Skeletal muscle tissue (tissue), 4 donors: ENCODE results near the gene XKR8. TPM values are rescaled to one million over a fixed set of nuclear protein-coding genes. Genes with fewer than 3 reads are reported as not detected.
"Not testable (repeated sequence)": the region's sequence is repeated elsewhere in the genome, so short reads cannot be mapped to it uniquely, and the experiment has no call there.

Experiments used
- H3K27ac ChIP-seq: one replicate; pipeline ENCODE4 v1.7.0; 2013; ENCODE audit warnings: mild to moderate bottlenecking, low read depth, low read length, inconsistent platforms
- H3K27me3 ChIP-seq, 3 donors: one replicate each; pipeline ENCODE4 v1.7.0; 2013; ENCODE audit warnings: low read length in 3 of 3; ENCODE audit not compliant: control insufficient read depth in 3 of 3, insufficient read depth in 3 of 3
- H3K36me3 ChIP-seq, 3 donors: one replicate each; pipeline ENCODE4 v1.7.0; 2013; ENCODE audit warnings: low read length in 3 of 3; ENCODE audit not compliant: control insufficient read depth in 3 of 3, insufficient read depth in 3 of 3
- H3K4me1 ChIP-seq, 3 donors: one replicate each; pipeline ENCODE4 v1.7.0; 2013; ENCODE audit warnings: low read length in 3 of 3, mild to moderate bottlenecking in 3 of 3; ENCODE audit not compliant: control insufficient read depth in 3 of 3, insufficient read depth in 3 of 3
- H3K4me3 ChIP-seq, 3 donors: one replicate each; pipeline ENCODE4 v1.7.0; 2013; ENCODE audit warnings: low read length in 3 of 3
- H3K9ac ChIP-seq, 3 donors: one replicate each; pipeline ENCODE4 v1.7.0; 2013; ENCODE audit warnings: low read length in 3 of 3, mild to moderate bottlenecking in 3 of 3, moderate library complexity in 2 of 3, low read depth in 1 of 3
- H3K9me3 ChIP-seq, 3 donors: one replicate each; pipeline ENCODE4 v1.7.0; 2013; ENCODE audit warnings: low read length in 3 of 3; ENCODE audit not compliant: control insufficient read depth in 3 of 3
- total RNA-seq: library from RNA; depleted of rRNA; stranded (reverse); fragments of >200 nt; gene quantifications from one replicate; pipeline ENCODE4 v1.2.3, GENCODE V29; 2014
- donor health status: Osteomylitis.

Gene XKR8
- total RNA-seq, 1 donor from 2014 or later = 2.6 TPM

DNA sequence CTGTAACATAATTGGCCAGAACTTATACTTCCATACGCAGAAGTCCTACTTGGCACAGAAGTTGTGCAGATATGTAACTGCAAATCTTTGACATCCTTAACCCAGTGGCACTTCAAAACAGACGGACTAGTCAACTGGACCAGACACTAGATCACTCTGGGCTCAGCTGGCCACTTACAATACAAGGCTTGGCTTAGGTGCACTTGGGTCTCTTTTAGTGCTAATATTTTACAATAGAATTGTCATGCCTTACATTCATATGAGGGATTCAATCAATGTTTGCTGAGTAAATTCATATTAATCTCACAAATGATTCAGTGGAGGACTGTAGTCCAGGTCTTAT, 20.1 kb downstream of the XKR8 start:
- no peak overlapping the region for H3K4me3 ChIP-seq
- H3K36me3 ChIP-seq = peaks cover 0 to 12% (median 6%) of the 10 kb centered on the region in 3 donors
- no peaks in the 10 kb centered on the region for H3K27me3 ChIP-seq
- no peak overlapping the region for H3K27ac ChIP-seq
- peaks cover 0 to 2% (median 0%) of the 10 kb centered on the region in 3 donors for H3K4me1 ChIP-seq
- H3K9ac ChIP-seq = no peak overlapping the region
- H3K9me3 ChIP-seq = no peaks in the 10 kb centered on the region

DNA sequence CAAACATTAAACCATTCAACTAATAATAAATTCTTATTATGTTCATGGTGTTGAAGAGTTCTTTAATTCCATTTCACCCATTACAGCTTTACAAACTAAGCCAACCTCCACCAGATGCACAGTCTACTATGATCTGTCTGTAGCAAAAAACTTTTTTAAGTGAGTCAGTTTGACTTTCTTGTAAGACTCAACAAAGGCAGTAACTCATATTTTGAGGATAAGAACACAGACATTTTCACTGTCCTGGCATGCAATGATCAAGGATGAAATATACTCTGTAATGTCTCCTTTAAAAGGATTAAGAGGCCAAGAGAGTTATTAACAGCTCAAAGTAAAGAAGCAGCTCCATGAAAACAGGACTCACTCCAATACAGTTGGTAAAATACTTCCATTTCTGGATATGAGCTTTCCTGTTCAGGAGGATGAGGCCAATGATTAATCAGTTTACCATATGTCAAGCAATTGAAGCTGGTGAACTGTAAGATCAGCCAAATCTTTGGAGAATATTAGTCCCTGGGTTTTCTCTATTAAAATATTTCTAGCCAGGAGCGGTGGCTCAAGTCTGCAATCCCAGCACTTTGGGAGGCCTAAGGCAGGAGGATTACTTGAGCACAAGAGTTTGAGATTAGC, 20.6 kb downstream of the XKR8 start:
- Histone ChIP-seq H3K9ac (no peak overlapping the region), H3K4me3 (no peak overlapping the region), H3K27ac (no peak overlapping the region), H3K27me3 (no peaks in the 10 kb centered on the region), H3K36me3 (peaks cover 0 to 12% (median 6%) of the 10 kb centered on the region in 3 donors), H3K9me3 (no peaks in the 10 kb centered on the region), H3K4me1 (peaks cover 0 to 2% (median 0%) of the 10 kb centered on the region in 3 donors)

DNA sequence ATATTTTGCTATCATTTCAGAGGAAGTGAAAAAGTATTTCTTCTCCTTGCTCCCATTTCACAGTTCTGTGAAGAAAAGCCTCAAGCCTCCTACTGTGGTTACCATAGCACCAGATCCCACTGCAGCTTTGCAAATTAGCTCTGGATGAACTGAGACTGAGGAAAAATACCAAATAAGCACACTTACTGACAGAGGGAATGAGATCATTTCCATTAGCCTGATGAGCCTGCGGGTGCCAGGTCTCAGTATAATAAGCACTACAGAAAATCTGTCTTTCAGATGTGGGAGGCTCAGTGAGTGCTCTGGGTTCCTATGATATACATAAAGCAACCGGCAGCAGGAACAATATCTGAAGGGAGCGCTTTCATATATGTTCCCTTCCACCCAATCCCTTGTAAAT, 21.4 kb downstream of the XKR8 start:
- Histone ChIP-seq H3K4me3 (no peak overlapping the region), H3K27me3 (no peaks in the 10 kb centered on the region), H3K36me3 (peaks cover 0 to 12% (median 6%) of the 10 kb centered on the region in 3 donors), H3K27ac (no peak overlapping the region), H3K9me3 (no peaks in the 10 kb centered on the region), H3K9ac (no peak overlapping the region), H3K4me1 (peaks cover 0 to 2% (median 0%) of the 10 kb centered on the region in 3 donors)

DNA sequence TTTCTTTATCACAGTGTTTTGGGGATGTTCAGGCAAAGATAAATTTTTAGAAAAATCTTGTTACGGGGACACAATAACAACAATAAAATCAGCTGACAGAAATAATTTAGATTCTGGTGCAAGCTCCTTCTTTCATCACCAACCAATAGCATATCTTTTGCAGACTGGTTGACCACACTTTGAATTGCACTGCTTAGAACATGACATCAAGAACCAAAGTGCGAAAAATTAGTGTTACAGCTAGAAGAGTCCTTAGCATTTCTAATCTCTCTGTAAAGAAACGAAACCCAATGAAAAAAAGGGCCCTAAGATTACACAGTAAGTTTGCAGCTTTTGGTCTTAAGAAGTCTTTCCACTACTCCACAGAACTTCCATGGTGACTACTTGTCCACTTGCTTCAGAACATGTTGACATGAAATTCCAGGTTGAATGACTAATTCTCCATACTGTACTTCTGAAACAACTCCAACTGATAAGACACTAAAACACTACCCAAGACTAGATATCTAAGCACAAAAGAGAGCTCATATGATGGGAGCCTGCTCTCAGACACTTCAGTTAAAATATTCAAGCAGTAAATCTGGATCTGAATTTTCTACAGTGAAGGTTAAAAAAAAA, 31.3 kb downstream of the XKR8 start:
- Histone ChIP-seq H3K9ac (no peak overlapping the region), H3K4me1 (no peaks in the 10 kb centered on the region), H3K36me3 (peaks cover 29 to 64% (median 46%) of the 10 kb centered on the region in 3 donors), H3K27ac (no peak overlapping the region), H3K9me3 (no peaks in the 10 kb centered on the region), H3K27me3 (no peaks in the 10 kb centered on the region), H3K4me3 (no peak overlapping the region)

DNA sequence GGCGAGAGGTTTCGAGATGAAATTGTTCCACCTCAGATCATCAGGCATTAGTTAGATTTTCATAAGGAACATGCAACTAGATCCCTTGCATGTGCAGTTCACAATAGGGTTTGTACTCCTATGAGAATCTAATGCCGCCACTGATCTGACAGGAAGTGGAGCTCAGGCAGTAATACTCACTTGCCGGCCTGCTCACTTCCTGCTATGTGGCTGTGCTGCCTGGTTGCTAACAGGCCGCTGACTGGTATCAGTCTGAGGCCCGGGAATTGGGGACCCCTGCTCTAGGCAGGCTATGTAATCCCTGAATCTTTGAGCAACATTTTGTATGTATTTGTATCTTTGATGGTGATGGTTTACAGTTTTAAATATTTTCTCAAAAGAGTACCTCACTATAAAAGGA, 32.5 kb downstream of the XKR8 start:
- Histone ChIP-seq H3K9me3 (no peaks in the 10 kb centered on the region), H3K36me3 (peaks cover 34 to 66% (median 49%) of the 10 kb centered on the region in 3 donors), H3K9ac (no peak overlapping the region), H3K27ac (no peak overlapping the region), H3K4me3 (no peak overlapping the region), H3K4me1 (no peaks in the 10 kb centered on the region), H3K27me3 (no peaks in the 10 kb centered on the region)

DNA sequence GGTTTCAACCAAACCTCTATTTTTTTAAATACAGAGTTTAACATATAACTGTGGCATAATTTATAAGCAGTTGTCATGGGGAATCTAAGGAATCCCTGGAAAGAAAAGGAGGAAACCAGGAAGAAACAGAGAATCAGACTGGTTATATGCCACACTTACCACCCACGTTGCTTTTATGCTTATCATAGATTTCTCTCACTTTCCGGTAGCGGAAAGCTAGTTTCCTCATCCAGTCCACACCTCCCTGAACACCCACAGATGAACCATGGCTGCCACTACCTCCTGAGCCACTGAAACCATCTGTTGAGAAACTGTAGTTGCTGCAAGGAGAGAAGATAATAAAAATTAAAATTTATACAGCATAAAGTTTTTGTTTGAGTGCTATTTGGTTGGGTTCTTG, 33.5 kb downstream of the XKR8 start:
- Histone ChIP-seq H3K4me3 (no peak overlapping the region), H3K36me3 (peaks cover 40 to 66% (median 54%) of the 10 kb centered on the region in 3 donors), H3K9me3 (no peaks in the 10 kb centered on the region), H3K4me1 (no peaks in the 10 kb centered on the region), H3K27ac (no peak overlapping the region), H3K27me3 (no peaks in the 10 kb centered on the region), H3K9ac (no peak overlapping the region)

DNA sequence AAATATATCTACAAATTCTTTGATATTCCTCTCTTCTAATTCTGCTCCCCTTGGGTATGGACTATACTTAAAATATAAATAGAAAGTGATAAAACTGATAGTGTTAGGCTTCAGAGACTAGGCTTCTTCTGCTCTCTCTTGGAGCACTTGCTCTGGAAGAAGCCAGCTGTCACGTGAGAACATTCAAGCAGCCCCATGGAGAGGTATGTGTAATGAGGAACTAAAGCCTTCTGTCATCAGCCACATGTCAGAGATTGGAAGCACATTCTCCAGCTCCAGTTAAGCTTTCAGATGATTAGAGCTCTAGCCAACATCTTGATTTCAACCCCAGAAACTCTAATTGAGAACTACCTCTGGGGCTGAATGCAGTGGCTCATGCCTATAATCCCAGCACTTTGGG, 34.3 kb downstream of the XKR8 start:
- Histone ChIP-seq H3K9ac (no peak overlapping the region), H3K36me3 (peaks cover 36 to 61% (median 55%) of the 10 kb centered on the region in 3 donors), H3K9me3 (no peaks in the 10 kb centered on the region), H3K27ac (no peak overlapping the region), H3K4me3 (no peak overlapping the region), H3K4me1 (no peaks in the 10 kb centered on the region), H3K27me3 (no peaks in the 10 kb centered on the region)

DNA sequence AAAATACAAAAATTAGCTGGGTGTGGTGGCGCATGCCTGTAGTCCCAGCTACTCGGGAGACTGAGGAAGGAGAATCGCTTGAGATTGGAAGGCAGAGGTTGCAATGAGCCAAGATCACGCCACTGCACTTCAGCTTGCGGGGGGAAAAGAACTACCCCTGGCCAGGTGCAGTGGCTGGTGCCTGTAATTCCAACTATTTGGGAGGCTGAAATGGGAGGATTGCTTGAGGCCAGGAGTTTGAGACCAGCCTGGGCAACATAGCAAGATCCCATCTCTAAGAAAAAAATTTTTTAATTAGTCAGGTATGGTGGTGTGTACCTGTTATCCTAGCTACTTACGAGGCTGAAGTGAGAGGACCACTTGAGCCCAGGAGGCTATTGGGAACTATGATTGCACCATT, 34.8 kb downstream of the XKR8 start:
- H3K9ac ChIP-seq, H3K27ac ChIP-seq, H3K27me3 ChIP-seq, H3K9me3 ChIP-seq, H3K4me3 ChIP-seq, H3K4me1 ChIP-seq: not testable (repeated sequence)
- peaks cover 35 to 59% (median 55%) of the 10 kb centered on the region in 3 donors for H3K36me3 ChIP-seq

DNA sequence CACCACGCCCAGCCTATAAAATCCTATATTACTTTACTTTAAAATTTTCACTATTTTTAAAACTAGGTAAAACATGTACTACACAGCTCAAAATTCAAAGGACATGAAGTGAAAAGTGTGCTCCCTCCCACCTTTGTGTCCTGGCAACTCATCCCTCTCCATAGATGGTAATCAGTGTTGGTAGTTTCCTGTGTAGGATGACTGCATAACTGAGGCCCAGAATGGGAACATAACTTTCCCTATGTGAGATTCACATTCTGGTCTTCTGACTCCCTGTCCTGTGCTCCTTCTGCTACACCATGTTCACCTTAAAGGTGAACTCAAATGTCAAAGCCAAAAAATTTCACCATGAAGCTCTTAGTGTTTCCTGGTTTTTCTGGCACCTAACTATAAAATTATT, 39.3 kb downstream of the XKR8 start:
- Histone ChIP-seq H3K9ac (no peak overlapping the region), H3K9me3 (no peaks in the 10 kb centered on the region), H3K4me1 (no peaks in the 10 kb centered on the region), H3K27ac (no peak overlapping the region), H3K4me3 (no peak overlapping the region), H3K27me3 (no peaks in the 10 kb centered on the region), H3K36me3 (peaks cover 34 to 45% (median 44%) of the 10 kb centered on the region in 3 donors)

DNA sequence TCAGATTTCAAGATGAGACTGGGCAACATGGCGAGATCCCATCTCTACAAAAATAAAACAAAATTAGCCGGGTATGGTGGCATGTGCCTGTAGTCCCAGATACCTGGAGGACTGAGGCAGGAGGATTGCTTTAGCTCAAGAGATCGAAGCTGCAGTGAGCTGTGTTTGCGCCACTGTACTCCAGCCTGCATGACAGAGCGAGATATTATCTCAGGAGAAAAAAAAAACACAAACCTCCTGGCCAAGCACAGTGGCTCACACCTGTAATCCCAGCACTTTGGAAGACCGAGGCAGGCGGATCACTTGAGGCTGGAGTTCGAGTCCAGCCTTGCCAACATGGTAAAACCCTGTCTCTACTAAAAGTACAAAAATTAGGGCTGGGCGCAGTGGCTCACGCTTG, 42.8 kb downstream of the XKR8 start:
- H3K4me1 ChIP-seq = no peaks in the 10 kb centered on the region
- peaks cover 29 to 41% (median 32%) of the 10 kb centered on the region in 3 donors for H3K36me3 ChIP-seq
- H3K27ac ChIP-seq = no peak overlapping the region
- no peak overlapping the region for H3K9ac ChIP-seq
- no peaks in the 10 kb centered on the region for H3K27me3 ChIP-seq
- no peak overlapping the region for H3K4me3 ChIP-seq
- no peaks in the 10 kb centered on the region for H3K9me3 ChIP-seq
